Body of pancreas (tissue), 4 donors: ENCODE results near the gene ZBTB18.

ENCODE experiments used
- POLR2A ChIP-seq, 3 donors: fragments of 450-650 bp; IDR thresholded peaks; one replicate each; pipeline ENCODE4 v1.6.1; 2016; ENCODE audit warnings: antibody characterized with exemption in 3 of 3, mild to moderate bottlenecking in 2 of 3
- TF ChIP-seq, protein P1 (sequence below), 7 experiments: fragments of 450-650 bp in 4 of 7; fragments of 200-600 bp in 3 of 7; sonication (generic) in 3 of 7; IDR thresholded peaks; one replicate each; pipeline ENCODE4 v1.5.1; 2016 to 2019; ENCODE audit warnings: antibody characterized with exemption in 7 of 7

DNA sequence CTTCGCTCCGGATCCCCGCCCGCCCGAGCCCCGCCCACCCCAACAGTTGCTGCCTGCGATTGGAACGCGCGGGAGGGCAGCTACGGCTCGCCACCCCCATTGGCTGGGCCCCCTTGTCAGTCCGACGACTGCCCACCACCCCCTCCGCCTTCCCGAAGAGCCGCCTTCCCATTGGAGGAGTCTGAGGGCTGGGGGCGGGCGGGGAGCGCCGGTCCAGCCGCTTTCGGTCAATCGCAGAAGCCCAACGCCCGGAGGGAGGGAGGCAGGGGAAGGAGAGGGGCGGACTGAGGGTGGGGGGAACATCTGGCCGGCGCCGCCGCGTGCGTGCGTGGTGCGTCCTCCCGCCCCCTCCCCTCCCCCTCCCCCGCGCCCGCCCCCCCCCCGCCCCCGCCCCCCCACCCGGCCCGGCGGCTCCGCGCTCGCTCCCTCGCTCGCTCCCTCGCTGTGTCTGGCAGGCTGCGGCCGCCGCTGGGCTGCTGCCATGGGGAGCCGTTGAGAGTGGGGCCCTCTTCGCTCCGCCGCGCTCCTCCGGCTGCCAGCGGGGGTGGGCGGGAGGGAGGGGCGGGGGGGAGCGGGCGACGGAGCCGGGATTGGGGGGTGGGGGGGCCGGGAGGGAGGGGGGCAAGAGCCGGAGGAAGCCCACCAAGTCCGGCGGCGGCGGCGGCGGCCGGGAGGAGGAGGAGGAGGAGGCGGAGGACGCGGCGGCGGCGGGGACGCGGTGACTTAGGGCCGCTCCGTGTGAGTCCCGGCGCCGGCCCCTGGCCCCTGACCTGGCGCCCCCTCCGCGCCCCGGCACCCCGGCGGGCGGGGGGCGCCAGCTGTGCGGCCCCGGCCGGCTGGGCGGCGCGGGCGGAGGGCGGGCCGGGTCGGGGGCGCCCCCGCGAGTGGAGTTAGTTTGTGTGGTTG is 2.6 kb upstream of the ZBTB18 start:
- TF ChIP-seq, protein P1, sequence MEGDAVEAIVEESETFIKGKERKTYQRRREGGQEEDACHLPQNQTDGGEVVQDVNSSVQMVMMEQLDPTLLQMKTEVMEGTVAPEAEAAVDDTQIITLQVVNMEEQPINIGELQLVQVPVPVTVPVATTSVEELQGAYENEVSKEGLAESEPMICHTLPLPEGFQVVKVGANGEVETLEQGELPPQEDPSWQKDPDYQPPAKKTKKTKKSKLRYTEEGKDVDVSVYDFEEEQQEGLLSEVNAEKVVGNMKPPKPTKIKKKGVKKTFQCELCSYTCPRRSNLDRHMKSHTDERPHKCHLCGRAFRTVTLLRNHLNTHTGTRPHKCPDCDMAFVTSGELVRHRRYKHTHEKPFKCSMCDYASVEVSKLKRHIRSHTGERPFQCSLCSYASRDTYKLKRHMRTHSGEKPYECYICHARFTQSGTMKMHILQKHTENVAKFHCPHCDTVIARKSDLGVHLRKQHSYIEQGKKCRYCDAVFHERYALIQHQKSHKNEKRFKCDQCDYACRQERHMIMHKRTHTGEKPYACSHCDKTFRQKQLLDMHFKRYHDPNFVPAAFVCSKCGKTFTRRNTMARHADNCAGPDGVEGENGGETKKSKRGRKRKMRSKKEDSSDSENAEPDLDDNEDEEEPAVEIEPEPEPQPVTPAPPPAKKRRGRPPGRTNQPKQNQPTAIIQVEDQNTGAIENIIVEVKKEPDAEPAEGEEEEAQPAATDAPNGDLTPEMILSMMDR (IDR thresholded peaks at IDR 0.05): no peak
- no peak for TF ChIP-seq POLR2A (IDR thresholded peaks at IDR 0.05)
